NCI-H774 (cell line): ENCODE measurements around the gene FREM2.

Experiments
- DNase-seq: peaks from one replicate; lab custom pipeline; 2025; lab: John Stamatoyannopoulos, UW

Gene FREM2

DNA sequence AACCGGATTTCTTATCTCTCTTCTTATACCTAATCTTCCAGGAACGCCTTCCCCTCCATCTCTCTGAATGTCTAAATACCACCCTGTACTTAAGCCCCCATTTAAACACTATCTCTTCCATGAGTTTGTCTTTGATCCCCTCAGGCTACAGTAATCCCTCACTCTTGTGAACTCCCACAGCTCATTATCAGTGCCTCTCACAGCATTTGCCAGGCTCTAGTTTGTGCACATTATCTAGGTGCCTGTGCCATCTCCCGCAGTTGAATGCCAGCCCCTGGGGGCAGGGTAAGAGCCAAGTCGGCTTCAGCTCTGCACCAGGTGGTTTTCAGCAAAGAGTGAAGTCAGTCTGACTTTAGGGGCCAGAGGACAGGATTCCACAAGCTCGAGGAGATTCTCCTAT lies 71.4 kb downstream of the FREM2 start:
- no peak for DNase-seq

DNA sequence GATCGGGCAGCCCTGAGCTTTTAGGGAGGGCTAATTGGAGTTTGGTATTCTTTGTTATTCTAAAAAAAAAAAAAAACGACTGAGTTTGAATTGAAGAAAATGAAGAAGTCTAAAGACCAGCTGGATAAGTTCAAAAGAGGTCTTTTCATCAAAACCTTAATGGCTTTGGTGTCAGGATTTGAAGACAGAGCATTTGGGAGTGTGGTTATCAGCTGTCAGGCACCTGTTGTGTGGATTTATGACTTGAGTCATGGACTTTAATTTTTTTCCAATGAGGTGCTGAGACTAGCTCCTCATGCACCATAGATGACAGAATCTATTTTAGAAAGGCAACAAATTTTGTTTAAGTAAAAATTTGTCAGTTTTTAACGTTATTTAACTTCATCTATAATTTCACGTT lies 72.5 kb downstream of the FREM2 start:
- DNase-seq, result no peak

- peak; percentile 45 for DNase-seq
Observed at GRCh38 chr13:38763446-38764381, 76.8 kb downstream of the FREM2 start.

GRCh38 chr13:38766799-38767198 lies 79.9 kb downstream of the FREM2 start:
- DNase-seq, result no peak

DNA sequence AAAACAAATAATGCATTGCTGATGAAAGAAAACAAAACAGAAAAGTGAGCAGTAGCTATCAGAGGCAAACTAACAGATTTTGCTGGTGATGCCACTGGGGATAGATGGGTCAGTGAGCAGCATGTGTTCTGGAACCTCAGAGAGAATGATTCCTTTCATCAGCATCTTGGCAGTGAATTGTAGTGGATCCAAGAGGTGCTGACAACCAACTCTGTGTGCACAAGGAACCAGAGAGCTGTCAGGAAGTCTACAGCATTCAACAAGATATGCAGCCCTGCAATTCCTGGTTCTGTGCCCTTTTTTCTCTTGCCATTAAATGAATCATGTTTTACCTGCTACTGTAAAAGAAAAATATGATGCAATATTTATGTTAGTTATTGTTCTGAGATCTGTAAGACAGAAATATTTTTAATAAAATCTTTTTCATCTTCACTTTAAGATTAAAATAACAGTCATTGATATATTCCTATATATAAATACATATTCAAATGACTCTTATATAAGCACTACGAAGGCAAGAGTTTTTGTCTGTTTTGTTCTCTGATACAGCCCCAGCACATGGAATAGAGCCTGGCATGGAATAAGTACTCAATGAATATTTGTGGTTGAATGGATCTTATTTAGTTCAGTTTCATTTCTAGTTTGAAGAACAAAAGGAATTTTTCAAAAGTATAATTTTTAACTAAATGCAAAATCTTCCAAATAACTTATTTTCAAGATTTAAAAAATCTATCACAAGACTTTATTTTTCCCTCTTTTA lies 80.8 kb downstream of the FREM2 start:
- no peak for DNase-seq

DNA sequence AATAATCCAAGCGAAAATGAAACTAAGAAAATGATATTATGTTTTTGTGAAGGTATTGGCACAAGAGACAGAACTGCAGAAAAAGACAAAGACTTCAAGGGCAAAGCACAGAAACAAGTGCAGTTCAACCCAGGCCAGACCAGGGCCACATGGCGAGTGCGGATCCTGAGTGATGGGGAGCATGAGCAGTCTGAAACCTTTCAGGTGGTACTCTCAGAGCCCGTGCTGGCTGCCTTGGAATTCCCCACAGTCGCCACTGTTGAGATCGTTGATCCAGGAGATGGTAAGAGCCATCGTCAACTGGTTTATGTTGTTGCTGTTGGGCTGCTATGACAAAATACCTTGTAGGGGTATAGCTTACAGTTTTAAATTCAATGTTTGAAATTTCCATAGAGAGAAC lies 82.6 kb downstream of the FREM2 start:
- no peak for DNase-seq

DNA sequence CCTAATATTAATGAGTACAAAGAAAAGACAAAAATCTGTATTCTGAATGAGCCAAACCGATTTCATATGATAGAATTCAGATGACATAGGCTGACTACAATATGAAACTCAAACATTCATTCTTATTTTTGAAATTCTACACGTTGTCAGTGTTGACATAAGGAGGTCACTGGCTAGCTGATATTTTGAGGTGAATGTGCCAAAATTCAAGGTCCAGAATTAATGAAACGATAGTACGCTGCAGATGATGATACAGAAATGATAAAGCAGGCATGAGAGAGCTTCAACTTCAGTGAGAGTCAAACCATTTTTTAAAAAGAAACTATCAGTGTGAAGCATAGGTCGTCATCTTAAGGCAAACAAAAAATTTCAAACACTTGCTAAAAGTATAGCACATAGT lies 88.2 kb downstream of the FREM2 start:
- no peak for DNase-seq

- DNase-seq, result no peak
Observed at GRCh38 chr13:38777347-38778119, 90.7 kb downstream of the FREM2 start.

DNA sequence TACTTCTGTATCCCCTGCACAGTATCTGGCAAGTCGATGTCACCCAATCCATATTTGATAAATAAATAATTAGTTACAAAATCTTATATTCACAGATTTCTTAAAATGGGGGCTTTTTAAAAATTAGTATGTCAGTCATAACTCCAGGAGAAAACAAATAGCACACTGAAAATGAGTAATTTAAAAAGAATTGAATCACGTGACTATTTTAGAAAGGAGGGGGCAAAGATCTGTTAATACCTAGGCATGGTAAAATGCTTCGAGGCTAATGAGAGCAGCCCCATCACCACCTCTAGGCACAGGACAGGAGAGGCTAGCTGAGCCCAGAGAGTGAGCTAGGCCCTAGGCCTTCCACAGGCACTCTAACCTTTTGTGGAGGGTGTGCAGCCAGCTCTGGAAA lies 94.7 kb downstream of the FREM2 start:
- no peak for DNase-seq

- DNase-seq, result no peak
Observed at GRCh38 chr13:38784036-38784880, 97.4 kb downstream of the FREM2 start.

DNA sequence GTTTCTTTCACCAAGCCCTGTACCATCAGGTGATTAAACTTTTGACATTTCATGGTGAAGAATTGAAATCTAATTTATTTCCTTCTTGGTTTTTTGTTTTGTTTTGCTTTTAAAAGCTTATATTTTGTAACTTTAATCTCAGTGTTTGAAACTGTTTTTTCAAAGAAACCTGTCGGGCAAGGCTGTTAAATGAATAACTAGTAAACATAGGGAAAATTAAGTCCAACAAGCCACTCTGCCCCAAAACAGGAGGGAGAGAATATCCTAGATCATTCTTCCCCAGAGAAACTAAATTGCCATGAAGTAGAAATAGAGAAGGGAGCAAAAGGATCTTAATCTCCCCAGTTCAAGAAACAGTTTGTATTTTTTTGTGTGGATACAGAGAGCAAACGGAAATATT lies 98.2 kb downstream of the FREM2 start:
- no peak for DNase-seq

GRCh38 chr13:38785490-38785889 lies 98.6 kb downstream of the FREM2 start:
- no peak for DNase-seq

- DNase-seq, result no peak
Observed at GRCh38 chr13:38787550-38787949, 100.7 kb downstream of the FREM2 start.

- DNase-seq, result no peak
Observed at GRCh38 chr13:38796890-38797289, 110.0 kb downstream of the FREM2 start.

DNA sequence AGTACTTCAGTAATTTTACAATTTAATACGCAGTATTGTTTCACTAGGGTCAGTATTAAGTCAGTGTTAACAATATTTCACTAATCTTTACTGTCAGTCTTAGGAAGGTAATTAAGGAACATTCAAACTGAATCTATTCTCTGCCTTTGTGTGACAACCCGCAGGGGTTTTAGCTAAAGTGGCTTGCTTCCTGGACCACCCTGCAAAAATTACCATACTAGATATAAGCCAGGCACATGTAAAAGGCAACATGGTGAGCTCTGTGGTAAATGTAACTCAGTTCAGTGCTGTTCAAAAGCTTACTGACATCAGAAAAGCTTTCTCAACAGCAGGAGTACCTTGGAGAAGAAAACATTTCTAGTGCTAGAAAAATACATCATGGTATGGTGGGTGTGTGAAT lies 116.7 kb downstream of the FREM2 start:
- no peak for DNase-seq

DNA sequence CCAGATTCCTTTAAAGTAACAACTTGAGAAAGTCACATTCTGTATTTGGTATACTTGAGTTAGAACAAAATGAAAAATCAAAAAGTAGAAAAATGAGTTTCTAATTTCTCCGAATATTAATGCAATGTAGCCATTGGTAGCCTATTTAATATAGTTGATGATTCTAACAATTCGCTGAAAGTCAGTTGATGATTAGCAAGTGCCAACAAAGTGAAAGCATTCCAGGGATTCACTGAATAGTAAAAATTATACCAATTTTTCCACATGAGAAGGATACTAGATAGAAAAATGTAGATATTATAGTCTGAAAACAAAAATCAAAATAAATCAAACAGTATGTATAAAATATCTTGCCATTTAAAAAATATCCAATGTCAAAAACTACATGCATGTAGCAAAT lies 117.2 kb downstream of the FREM2 start:
- no peak for DNase-seq

- DNase-seq, result no peak
Observed at GRCh38 chr13:38804536-38804935, 117.7 kb downstream of the FREM2 start.

DNA sequence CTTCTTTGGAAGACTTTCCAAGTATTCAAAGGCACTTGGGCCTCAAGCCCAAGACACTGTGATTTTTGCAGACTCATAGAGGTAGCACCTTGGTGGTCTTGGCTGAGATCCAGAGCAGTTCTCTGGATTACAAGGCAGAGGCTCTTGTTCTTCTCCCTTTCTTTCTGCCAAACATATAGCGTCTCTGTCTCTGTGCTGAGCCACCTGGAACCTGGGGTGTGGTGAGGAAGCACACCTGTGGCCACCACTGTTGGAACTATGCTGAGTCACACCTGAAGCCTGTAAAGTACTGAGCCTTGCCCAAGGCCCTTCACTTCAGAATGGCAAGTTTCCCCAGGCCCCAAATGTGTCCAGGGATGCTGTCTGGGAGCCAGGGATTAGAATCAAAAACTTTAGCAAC lies 127.5 kb downstream of the FREM2 start:
- DNase-seq, result no peak

GRCh38 chr13:38819053-38819452 lies 132.2 kb downstream of the FREM2 start:
- peak; percentile 36 for DNase-seq

- no peak for DNase-seq
Observed at GRCh38 chr13:38819596-38819995, 132.7 kb downstream of the FREM2 start.

GRCh38 chr13:38821770-38822551 lies 135.1 kb downstream of the FREM2 start:
- DNase-seq, result no peak
